Panc1 (cell line): Measurements from ENCODE around the gene UQCC2. TPM values are rescaled to one million over a fixed set of nuclear protein-coding genes. Genes with fewer than 3 reads are reported as not detected.

Source experiments
- ATAC-seq: fragments of 200-7000 bp; cut with Tn5 transposase; 2 replicates; pipeline ENCODE4 v1.9.1; 2020; ENCODE audit warnings: mild to moderate bottlenecking, moderate library complexity
- BruUV-seq: library from RNA; stranded (reverse); fragments of 400-500 nt; replicated peaks from 2 replicates; lab custom pipeline; 2021; lab: Mats Ljungman, UMichigan
- CTCF ChIA-PET: fragments of 300-600 bp; sonication (Branson Sonifier 250); formaldehyde crosslinking; loops from one replicate; lab custom pipeline; 2022; ENCODE audit warnings: antibody characterized with exemption; lab: Charles Lee
- POLR2A ChIA-PET: fragments of 300-600 bp; sonication (Branson Sonifier 250); formaldehyde crosslinking; loops from one replicate; lab custom pipeline; 2022; ENCODE audit warnings: antibody characterized with exemption; lab: Charles Lee
- DNase-seq: peaks from one replicate; pipeline ENCODE4 v3.0.0-alpha.2; 2010; ENCODE audit warnings: low read depth, low spot score
- H3K27ac ChIP-seq: 2 replicates; pipeline ENCODE4 v1.5.1; 2011; ENCODE audit warnings: mild to moderate bottlenecking, low read length, inconsistent platforms
- H3K27me3 ChIP-seq: fragments of 200-500 bp; sonication (Bioruptor generic); 2 replicates; pipeline ENCODE4 v1.6.0; 2014; ENCODE audit warnings: low read length, inconsistent platforms; ENCODE audit not compliant: control insufficient read depth, insufficient read depth
- H3K36me3 ChIP-seq: fragments of 200-500 bp; sonication (Bioruptor generic); 2 replicates; pipeline ENCODE4 v1.5.1; 2014; ENCODE audit warnings: inconsistent platforms, mild to moderate bottlenecking, low read length, moderate library complexity; ENCODE audit not compliant: control insufficient read depth, insufficient read depth
- H3K4me1 ChIP-seq: 2 replicates; pipeline ENCODE4 v1.5.1; 2011; ENCODE audit warnings: inconsistent platforms, mild to moderate bottlenecking, low read length, moderate library complexity; ENCODE audit not compliant: control insufficient read depth, insufficient read depth
- H3K4me3 ChIP-seq, 2 experiments: 2 replicates each; pipeline ENCODE4 v1.5.1; 2011 to 2012; ENCODE audit warnings: low read depth in 2 of 2, low read length in 2 of 2, mild to moderate bottlenecking in 2 of 2, inconsistent platforms in 1 of 2, moderate library complexity in 1 of 2
- H3K9me3 ChIP-seq: fragments of 200-500 bp; sonication (Bioruptor generic); 2 replicates; pipeline ENCODE4 v1.5.1; 2014; ENCODE audit warnings: low read depth, mild to moderate bottlenecking, inconsistent platforms, low read length, moderate library complexity; ENCODE audit not compliant: control insufficient read depth, insufficient read depth
- POLR2AphosphoS5 ChIP-seq: IDR thresholded peaks from 2 replicates; pipeline ENCODE4 v1.6.1; 2012; ENCODE audit warnings: mild to moderate bottlenecking, low read depth, low read length, moderate library complexity
- SIN3A ChIP-seq: IDR thresholded peaks from 2 replicates; pipeline ENCODE4 v1.6.1; 2012; ENCODE audit warnings: low read depth, mild to moderate bottlenecking, low read length, moderate library complexity, borderline replicate concordance; ENCODE audit not compliant: insufficient read depth
- TCF7L2 ChIP-seq: IDR thresholded peaks from 2 replicates; pipeline ENCODE4 v1.6.1; 2011; ENCODE audit warnings: mild to moderate bottlenecking, low read depth, low read length, inconsistent platforms
- in situ Hi-C: cut with HindIII; loops from 2 replicates; pipeline ENCODE4 v1.10.0; 2016; ENCODE audit warnings: low sequenced_read_pairs, low pct_unique_long_range_greater_than_20kb
- intact Hi-C: fragments of 100-400 bp; cut with micrococcal nuclease; formaldehyde crosslinking; loops from one replicate; pipeline ENCODE4 v1.10.0; 2022; ENCODE audit not compliant: unreplicated experiment
- total RNA-seq: library from RNA; stranded (reverse); gene quantifications from one replicate; pipeline ENCODE4 v1.2.1, GENCODE V29; 2021; ENCODE audit not compliant: unreplicated experiment
- TF ChIP-seq, protein P1 (sequence below), 2 experiments: IDR thresholded peaks; 2 replicates each; pipeline ENCODE4 v1.6.1; 2011 to 2012; ENCODE audit warnings: low read depth in 2 of 2, control low read depth in 1 of 2, low read length in 1 of 2, mild to moderate bottlenecking in 1 of 2, moderate library complexity in 1 of 2; ENCODE audit not compliant: insufficient read depth in 1 of 2
- TF ChIP-seq, protein P2 (sequence below): fragments of 450-650 bp; IDR thresholded peaks from 2 replicates; pipeline ENCODE4 v1.5.1; 2017; ENCODE audit warnings: mild to moderate bottlenecking

The UQCC2 gene
- total RNA-seq, 1 experiment from 2014 or later, result 135 TPM

DNA sequence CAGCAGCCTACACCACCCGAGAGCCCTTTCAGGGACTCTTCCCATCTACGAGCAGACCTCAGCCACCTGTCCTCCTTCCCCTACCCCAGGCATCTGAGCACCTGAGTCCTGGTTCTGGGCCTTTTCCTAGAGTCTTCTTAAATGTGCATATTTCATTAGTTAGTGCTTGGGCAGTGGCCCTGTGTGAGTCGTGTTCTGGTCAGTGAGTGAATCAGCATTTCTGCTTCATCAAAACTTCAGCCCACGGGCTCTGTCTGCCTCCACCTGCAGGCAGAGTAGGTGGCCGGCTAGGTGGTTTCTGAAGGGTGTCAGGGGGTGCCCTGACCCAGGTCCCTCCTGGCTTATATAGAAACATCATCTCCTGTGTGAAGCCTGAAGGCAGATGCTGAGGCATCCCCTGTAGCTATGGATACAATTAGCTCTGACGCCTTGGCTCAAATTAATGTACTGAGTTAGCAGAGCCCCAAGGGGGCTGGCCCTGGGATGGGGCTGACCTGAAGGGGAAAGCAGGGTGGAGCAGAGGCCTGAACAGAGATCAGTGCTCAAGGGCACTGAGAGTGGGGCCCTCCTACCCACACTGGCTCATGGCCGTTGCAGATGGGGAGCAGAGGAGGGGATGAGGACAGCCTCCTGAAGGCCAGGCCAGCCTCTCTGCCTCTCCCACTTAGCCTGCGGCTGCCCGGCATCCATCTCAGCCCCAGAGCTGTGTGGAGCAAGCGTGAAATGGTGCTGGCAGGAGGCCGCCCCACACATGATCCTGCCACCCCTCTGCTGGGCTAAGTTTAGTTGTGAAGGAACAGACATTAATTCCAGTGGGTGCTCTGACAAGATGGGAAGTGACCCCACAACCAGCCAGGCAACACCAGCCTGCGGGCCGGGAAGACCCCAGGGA, 21.6 kb upstream of the UQCC2 start:
- Histone ChIP-seq H3K4me1 (no peaks in the 10 kb centered on the region), H3K27ac (no peak overlapping the region), H3K36me3 (no peaks in the 10 kb centered on the region), H3K27me3 (no peaks in the 10 kb centered on the region), H3K9me3 (no peaks in the 10 kb centered on the region), H3K4me3 (no peak overlapping the region)
- ChIA-PET POLR2A (no interaction called here), CTCF (no interaction called here)
- intact Hi-C loops (no loop called here), in situ Hi-C loops (no loop called here)
- DNase-seq (no peak), ATAC-seq (no peak)
- TF ChIP-seq TCF7L2, result no peak
- TF ChIP-seq, protein P1, sequence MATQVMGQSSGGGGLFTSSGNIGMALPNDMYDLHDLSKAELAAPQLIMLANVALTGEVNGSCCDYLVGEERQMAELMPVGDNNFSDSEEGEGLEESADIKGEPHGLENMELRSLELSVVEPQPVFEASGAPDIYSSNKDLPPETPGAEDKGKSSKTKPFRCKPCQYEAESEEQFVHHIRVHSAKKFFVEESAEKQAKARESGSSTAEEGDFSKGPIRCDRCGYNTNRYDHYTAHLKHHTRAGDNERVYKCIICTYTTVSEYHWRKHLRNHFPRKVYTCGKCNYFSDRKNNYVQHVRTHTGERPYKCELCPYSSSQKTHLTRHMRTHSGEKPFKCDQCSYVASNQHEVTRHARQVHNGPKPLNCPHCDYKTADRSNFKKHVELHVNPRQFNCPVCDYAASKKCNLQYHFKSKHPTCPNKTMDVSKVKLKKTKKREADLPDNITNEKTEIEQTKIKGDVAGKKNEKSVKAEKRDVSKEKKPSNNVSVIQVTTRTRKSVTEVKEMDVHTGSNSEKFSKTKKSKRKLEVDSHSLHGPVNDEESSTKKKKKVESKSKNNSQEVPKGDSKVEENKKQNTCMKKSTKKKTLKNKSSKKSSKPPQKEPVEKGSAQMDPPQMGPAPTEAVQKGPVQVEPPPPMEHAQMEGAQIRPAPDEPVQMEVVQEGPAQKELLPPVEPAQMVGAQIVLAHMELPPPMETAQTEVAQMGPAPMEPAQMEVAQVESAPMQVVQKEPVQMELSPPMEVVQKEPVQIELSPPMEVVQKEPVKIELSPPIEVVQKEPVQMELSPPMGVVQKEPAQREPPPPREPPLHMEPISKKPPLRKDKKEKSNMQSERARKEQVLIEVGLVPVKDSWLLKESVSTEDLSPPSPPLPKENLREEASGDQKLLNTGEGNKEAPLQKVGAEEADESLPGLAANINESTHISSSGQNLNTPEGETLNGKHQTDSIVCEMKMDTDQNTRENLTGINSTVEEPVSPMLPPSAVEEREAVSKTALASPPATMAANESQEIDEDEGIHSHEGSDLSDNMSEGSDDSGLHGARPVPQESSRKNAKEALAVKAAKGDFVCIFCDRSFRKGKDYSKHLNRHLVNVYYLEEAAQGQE (IDR thresholded peaks at IDR 0.05; ENCODE audit: insufficient read depth in 1 of 2, low read depth in 2 of 2, low read length in 1 of 2), result no peak
- no peak for TF ChIP-seq SIN3A
- TF ChIP-seq, protein P2, sequence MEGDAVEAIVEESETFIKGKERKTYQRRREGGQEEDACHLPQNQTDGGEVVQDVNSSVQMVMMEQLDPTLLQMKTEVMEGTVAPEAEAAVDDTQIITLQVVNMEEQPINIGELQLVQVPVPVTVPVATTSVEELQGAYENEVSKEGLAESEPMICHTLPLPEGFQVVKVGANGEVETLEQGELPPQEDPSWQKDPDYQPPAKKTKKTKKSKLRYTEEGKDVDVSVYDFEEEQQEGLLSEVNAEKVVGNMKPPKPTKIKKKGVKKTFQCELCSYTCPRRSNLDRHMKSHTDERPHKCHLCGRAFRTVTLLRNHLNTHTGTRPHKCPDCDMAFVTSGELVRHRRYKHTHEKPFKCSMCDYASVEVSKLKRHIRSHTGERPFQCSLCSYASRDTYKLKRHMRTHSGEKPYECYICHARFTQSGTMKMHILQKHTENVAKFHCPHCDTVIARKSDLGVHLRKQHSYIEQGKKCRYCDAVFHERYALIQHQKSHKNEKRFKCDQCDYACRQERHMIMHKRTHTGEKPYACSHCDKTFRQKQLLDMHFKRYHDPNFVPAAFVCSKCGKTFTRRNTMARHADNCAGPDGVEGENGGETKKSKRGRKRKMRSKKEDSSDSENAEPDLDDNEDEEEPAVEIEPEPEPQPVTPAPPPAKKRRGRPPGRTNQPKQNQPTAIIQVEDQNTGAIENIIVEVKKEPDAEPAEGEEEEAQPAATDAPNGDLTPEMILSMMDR, result no peak
- no peak for TF ChIP-seq POLR2AphosphoS5
- BruUV-seq, result no TSS peak

DNA sequence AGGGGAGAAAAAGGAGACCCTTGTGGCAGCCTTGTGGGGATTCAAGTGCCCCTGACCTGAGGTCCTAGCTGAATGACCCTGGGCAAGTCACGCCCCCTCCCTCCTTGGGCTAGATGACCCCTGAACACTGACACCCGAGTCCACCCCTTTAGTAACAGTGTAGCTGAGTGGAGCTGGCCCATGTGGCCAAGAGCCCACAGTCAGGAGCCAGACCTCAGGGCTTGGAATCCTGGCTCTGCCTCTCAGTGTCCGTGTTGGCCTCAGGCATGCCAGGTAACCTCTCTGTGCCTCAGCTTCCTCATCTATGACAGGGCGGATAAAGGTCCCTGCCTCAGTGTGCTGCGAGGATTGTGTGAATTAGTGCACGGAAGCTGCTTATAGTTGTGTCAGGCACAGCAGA, 20.9 kb upstream of the UQCC2 start:
- no peak for ATAC-seq
- BruUV-seq, result no TSS peak
- H3K36me3 ChIP-seq, result no peaks in the 10 kb centered on the region
- ChIA-PET POLR2A (no interaction called here), CTCF (no interaction called here)
- no peak overlapping the region for H3K27ac ChIP-seq
- H3K4me3 ChIP-seq, result no peak overlapping the region
- intact Hi-C loops, result no loop called here
- in situ Hi-C loops, result no loop called here
- no peaks in the 10 kb centered on the region for H3K27me3 ChIP-seq
- no peaks in the 10 kb centered on the region for H3K9me3 ChIP-seq
- TF ChIP-seq POLR2AphosphoS5 (no peak), SIN3A (no peak)
- TF ChIP-seq, protein P2, result no peak
- DNase-seq, result no peak
- no peaks in the 10 kb centered on the region for H3K4me1 ChIP-seq
